Stomach (tissue), 9 donors: ENCODE results near the gene IL36RN. TPM values are rescaled to one million over a fixed set of nuclear protein-coding genes. Genes with fewer than 3 reads are reported as not detected.

Experiments used
- DNase-seq, 2 donors: peaks; one replicate each; pipeline versions ENCODE4 v3.0.0 to v3.0.0-alpha.2; 2013 to 2019
- H3K27ac ChIP-seq, 5 donors: fragments of 200-600 bp in 4 of 5; sonication (generic) in 4 of 5; one replicate each; pipeline ENCODE4 v1.5.1; 2013 to 2019; ENCODE audit warnings: mild to moderate bottlenecking in 1 of 5, moderate library complexity in 1 of 5
- H3K27me3 ChIP-seq, 3 donors: fragments of 200-600 bp; sonication (generic); one replicate each; pipeline ENCODE4 v1.5.1; 2017 to 2019; ENCODE audit warnings: mixed run types in 1 of 3
- H3K36me3 ChIP-seq, 4 donors: fragments of 200-600 bp; sonication (generic); 1 replicate in 3 of 4; 2 replicates in 1 of 4; pipeline ENCODE4 v1.5.1; 2016 to 2019
- H3K4me1 ChIP-seq, 4 donors: fragments of 200-600 bp; sonication (generic); one replicate each; pipeline ENCODE4 v1.5.1; 2016 to 2019
- H3K4me3 ChIP-seq, 4 donors: fragments of 200-600 bp; sonication (generic) in 3 of 4; one replicate each; pipeline ENCODE4 v1.5.1; 2016 to 2019; ENCODE audit warnings: mild to moderate bottlenecking in 1 of 4
- H3K9me3 ChIP-seq, 4 donors: fragments of 200-600 bp; sonication (generic); one replicate each; pipeline ENCODE4 v1.5.1; 2016 to 2019
- CTCF ChIP-seq, 7 experiments: fragments of 450-650 bp in 4 of 7; fragments of 200-600 bp in 3 of 7; sonication (generic) in 3 of 7; IDR thresholded peaks; one replicate each; pipeline ENCODE4 v1.5.1; 2016 to 2019; ENCODE audit warnings: antibody characterized with exemption in 7 of 7, control low read depth in 2 of 7, mild to moderate bottlenecking in 1 of 7
- EP300 ChIP-seq: sonication (generic); formaldehyde crosslinking; IDR thresholded peaks from one replicate; pipeline ENCODE4 v1.6.1; 2017; ENCODE audit warnings: antibody characterized with exemption
- POLR2A ChIP-seq, 4 donors: fragments of 450-650 bp; IDR thresholded peaks; one replicate each; pipeline ENCODE4 v1.6.1; 2016; ENCODE audit warnings: antibody characterized with exemption in 4 of 4, control low read depth in 2 of 4, mild to moderate bottlenecking in 1 of 4, moderate library complexity in 1 of 4
- POLR2AphosphoS5 ChIP-seq, 3 donors: sonication (generic); formaldehyde crosslinking; IDR thresholded peaks; one replicate each; pipeline ENCODE4 v1.6.1; 2016; ENCODE audit warnings: antibody characterized with exemption in 3 of 3
- WGBS, 5 donors: extraction: QIAGEN DNeasy Blood & Tissue Kit in 3 of 5; methylation state at CpG; one replicate each; pipeline versions ENCODE4 v1.1.5 to v1.1.7; 2013 to 2018; 5-methylcytosine and 5-hydroxymethylcytosine counted together
- intact Hi-C: fragments of 100-400 bp; cut with DNase I; formaldehyde crosslinking; loops from one replicate; pipeline ENCODE4 v1.15.1; 2023; ENCODE audit warnings: low total_unique reads
- polyA plus RNA-seq, 3 donors: library from polyadenylated mRNA; stranded (reverse); fragments of 200-250 nt; gene quantifications; one replicate each; pipeline ENCODE4 v1.2.3, GENCODE V29; 2013
- total RNA-seq, 5 donors: library from RNA; depleted of rRNA; stranded (reverse); fragments of >200 nt; gene quantifications; one replicate each; pipeline versions ENCODE4 v1.1.0 to v1.2.3, GENCODE V29; 2014 to 2016
- donor health status: healthy with polysubstance abuse.
- donor health status: Bipolar disorder and iron deficiency.
- donor health status: healthy.

IL36RN gene
- total and polyA plus RNA-seq, 8 donors: 1.8 TPM; not detected in 7

GRCh38 chr2:113061896-113062770 lies 3.1 kb downstream of the IL36RN start:
- Histone ChIP-seq H3K36me3 (no peaks in the 10 kb centered on the region), H3K4me1 (no peaks in the 10 kb centered on the region), H3K27me3 (peaks cover 0 to 7% (median 0%) of the 10 kb centered on the region in 3 donors), H3K4me3 (no peak overlapping the region), H3K27ac (no peak overlapping the region), H3K9me3 (no peaks in the 10 kb centered on the region)
- DNase-seq: no peak
- WGBS, 5 donors: 88 to 95% (median 90%) methylated on average over 15 to 18 of the region's 18 CpGs
- TF ChIP-seq POLR2A (IDR thresholded peaks at IDR 0.05) (no peak), CTCF (IDR thresholded peaks at IDR 0.05) (no peak), EP300 (no peak), POLR2AphosphoS5 (IDR thresholded peaks at IDR 0.05) (no peak)
- intact Hi-C loops: no loop called here

GRCh38 chr2:113064281-113064680 lies 5.3 kb downstream of the IL36RN start:
- no peak for TF ChIP-seq POLR2AphosphoS5 (IDR thresholded peaks at IDR 0.05)
- TF ChIP-seq EP300: no peak
- no peak for TF ChIP-seq CTCF (IDR thresholded peaks at IDR 0.05)
- no peak for TF ChIP-seq POLR2A (IDR thresholded peaks at IDR 0.05)
- Histone ChIP-seq H3K4me3 (no peak overlapping the region), H3K9me3 (no peaks in the 10 kb centered on the region), H3K4me1 (no peaks in the 10 kb centered on the region), H3K27me3 (peaks cover 0 to 7% (median 0%) of the 10 kb centered on the region in 3 donors), H3K36me3 (no peaks in the 10 kb centered on the region), H3K27ac (no peak overlapping the region)
- intact Hi-C loops: no loop called here
- no peak for DNase-seq
- 63 to 91% (median 89%) methylated on average over 5 of the region's 5 CpGs for WGBS, 5 donors

- 88 to 100% (median 94%) methylated on average over 1 of the region's 1 CpG for WGBS, 5 donors
- Histone ChIP-seq H3K4me3 (no peak overlapping the region), H3K27me3 (peaks cover 0 to 7% (median 0%) of the 10 kb centered on the region in 3 donors), H3K27ac (no peak overlapping the region), H3K9me3 (no peaks in the 10 kb centered on the region), H3K4me1 (no peaks in the 10 kb centered on the region), H3K36me3 (no peaks in the 10 kb centered on the region)
- intact Hi-C loops: no loop called here
- DNase-seq: no peak
- no peak for TF ChIP-seq CTCF (IDR thresholded peaks at IDR 0.05)
- TF ChIP-seq EP300: no peak
- no peak for TF ChIP-seq POLR2A (IDR thresholded peaks at IDR 0.05)
- TF ChIP-seq POLR2AphosphoS5 (IDR thresholded peaks at IDR 0.05): no peak
These were observed 5.9 kb downstream of the IL36RN start for GRCh38 chr2:113064898-113065297.

- WGBS, 5 donors: 86 to 97% (median 91%) methylated on average over 3 of the region's 3 CpGs
- TF ChIP-seq EP300 (no peak), POLR2A (IDR thresholded peaks at IDR 0.05) (no peak), POLR2AphosphoS5 (IDR thresholded peaks at IDR 0.05) (no peak), CTCF (IDR thresholded peaks at IDR 0.05) (no peak)
- Histone ChIP-seq H3K27me3 (no peaks in the 10 kb centered on the region), H3K36me3 (no peaks in the 10 kb centered on the region), H3K4me3 (no peak within 1 kb of the TSS), H3K4me1 (no peaks in the 10 kb centered on the region), H3K9me3 (no peaks in the 10 kb centered on the region), H3K27ac (no peak within 1 kb of the TSS)
- no peak for DNase-seq
- intact Hi-C loops: no loop called here
These were observed 8.7 kb downstream of the IL36RN start, which contains the start of gene IL1F10 for GRCh38 chr2:113067681-113068080. Gene IL1F10 (plus strand): TSS chr2:113067970. CDS start chr2:113072739, 4,769 bp downstream.
